HEK293 (cell line): Measurements from ENCODE around the gene BNC1.
A peak's percentile ranks its signal among the peaks of the same experiment; 100 is the strongest.

Source experiments
- CTCF ChIA-PET: fragments of 350-600 bp; formaldehyde crosslinking; extraction: SDS; loops from one replicate; lab custom pipeline; 2021; ENCODE audit warnings: antibody characterized with exemption; lab: Yijun Ruan, JAX
- POLR2A ChIA-PET: fragments of 300-600 bp; formaldehyde crosslinking; extraction: SDS; loops from one replicate; lab custom pipeline; 2020; ENCODE audit warnings: antibody characterized with exemption, inconsistent platforms; lab: Yijun Ruan, JAX
- H3K27ac ChIP-seq: fragments of 200-500 bp; sonication (Bioruptor generic); 2 replicates; pipeline ENCODE4 v1.5.1; 2014; ENCODE audit warnings: low read depth, low read length, control low read depth, inconsistent platforms; ENCODE audit errors: extremely low read depth
- H3K36me3 ChIP-seq, 2 experiments: fragments of 200-500 bp in 1 of 2; sonication (Bioruptor generic) in 1 of 2; 1 replicate in 1 of 2; 2 replicates in 1 of 2; pipeline ENCODE4 v1.5.1; 2014 to 2017; ENCODE audit warnings: inconsistent platforms in 2 of 2, low read length in 2 of 2; ENCODE audit not compliant: control insufficient read depth in 2 of 2, insufficient read depth in 1 of 2
- H3K4me1 ChIP-seq: fragments of 200-500 bp; sonication (Bioruptor generic); 2 replicates; pipeline ENCODE4 v1.5.1; 2014; ENCODE audit warnings: mild to moderate bottlenecking, low read length, inconsistent platforms; ENCODE audit not compliant: control insufficient read depth, insufficient read depth
- H3K4me3 ChIP-seq: 2 replicates; pipeline ENCODE4 v1.5.1; 2011; ENCODE audit warnings: low read depth, mild to moderate bottlenecking, control low read depth, low read length, moderate library complexity
- H3K9me3 ChIP-seq: fragments of 200-500 bp; sonication (Bioruptor generic); 2 replicates; pipeline ENCODE4 v1.5.1; 2014; ENCODE audit warnings: low read depth, low read length, inconsistent platforms; ENCODE audit not compliant: control insufficient read depth, insufficient read depth
- GLI2 ChIP-seq: fragments of 450-650 bp; formaldehyde crosslinking; IDR thresholded peaks from 2 replicates; pipeline ENCODE4; 2017; ENCODE audit warnings: missing biosample characterization, missing genetic modification characterization, low read depth, borderline replicate concordance
- ZBTB1 ChIP-seq: fragments of 450-650 bp; formaldehyde crosslinking; IDR thresholded peaks from 2 replicates; pipeline ENCODE4 v1.5.1; 2016; ENCODE audit warnings: missing biosample characterization, missing genetic modification characterization
- ZBTB20 ChIP-seq: fragments of 450-650 bp; formaldehyde crosslinking; IDR thresholded peaks from 2 replicates; pipeline ENCODE4 v1.5.1; 2016; ENCODE audit warnings: missing biosample characterization, missing genetic modification characterization
- ZEB2 ChIP-seq: fragments of 450-650 bp; formaldehyde crosslinking; IDR thresholded peaks from 2 replicates; pipeline ENCODE4 v1.5.1; 2016; ENCODE audit warnings: missing biosample characterization, missing genetic modification characterization
- ZNF114 ChIP-seq: fragments of 450-650 bp; formaldehyde crosslinking; IDR thresholded peaks from 2 replicates; pipeline ENCODE4 v1.5.0; 2017; ENCODE audit warnings: missing biosample characterization, missing genetic modification characterization
- ZNF146 ChIP-seq: fragments of 450-650 bp; formaldehyde crosslinking; IDR thresholded peaks from 2 replicates; pipeline ENCODE4 v1.5.1; 2016; ENCODE audit warnings: missing biosample characterization, missing genetic modification characterization
- ZNF214 ChIP-seq: fragments of 450-650 bp; formaldehyde crosslinking; IDR thresholded peaks from 2 replicates; pipeline ENCODE4 v1.5.1; 2017; ENCODE audit warnings: missing biosample characterization, mild to moderate bottlenecking, missing genetic modification characterization, borderline replicate concordance
- ZNF274 ChIP-seq, 2 experiments: fragments of 200-500 bp in 1 of 2; fragments of 450-650 bp in 1 of 2; sonication (Bioruptor generic) in 1 of 2; formaldehyde crosslinking in 1 of 2; IDR thresholded peaks; 2 replicates each; pipeline versions ENCODE4 v1.5.1 to v1.6.1; 2014 to 2016; ENCODE audit warnings: borderline replicate concordance in 1 of 2, inconsistent platforms in 1 of 2, low read length in 1 of 2, missing biosample characterization in 1 of 2, missing genetic modification characterization in 1 of 2
- ZNF280D ChIP-seq: fragments of 450-650 bp; formaldehyde crosslinking; IDR thresholded peaks from 2 replicates; pipeline ENCODE4 v1.5.1; 2016; ENCODE audit warnings: missing biosample characterization, missing genetic modification characterization
- ZNF302 ChIP-seq: fragments of 450-650 bp; formaldehyde crosslinking; IDR thresholded peaks from 2 replicates; pipeline ENCODE4 v1.5.1; 2016; ENCODE audit warnings: missing biosample characterization, missing genetic modification characterization, low read depth
- ZNF366 ChIP-seq: fragments of 450-650 bp; formaldehyde crosslinking; conservative IDR thresholded peaks from 2 replicates; pipeline ENCODE4 v1.5.1; 2016; ENCODE audit warnings: missing biosample characterization, missing genetic modification characterization
- ZNF473 ChIP-seq: fragments of 450-650 bp; formaldehyde crosslinking; IDR thresholded peaks from 2 replicates; pipeline ENCODE4 v1.5.1; 2017; ENCODE audit warnings: missing biosample characterization, missing genetic modification characterization
- ZNF529 ChIP-seq: fragments of 450-650 bp; formaldehyde crosslinking; IDR thresholded peaks from 2 replicates; pipeline ENCODE4 v1.5.1; 2017; ENCODE audit warnings: missing genetic modification characterization, missing biosample characterization; ENCODE audit not compliant: insufficient replicate concordance
- ZNF76 ChIP-seq: fragments of 450-650 bp; formaldehyde crosslinking; IDR thresholded peaks from 2 replicates; pipeline ENCODE4; 2016; ENCODE audit warnings: low read depth, missing biosample characterization, missing genetic modification characterization, borderline replicate concordance
- ZNF768 ChIP-seq: fragments of 450-650 bp; formaldehyde crosslinking; IDR thresholded peaks from 2 replicates; pipeline ENCODE4 v1.5.1; 2018; ENCODE audit warnings: missing biosample characterization, mild to moderate bottlenecking, missing genetic modification characterization
- ZNF785 ChIP-seq: fragments of 450-650 bp; formaldehyde crosslinking; IDR thresholded peaks from 2 replicates; pipeline ENCODE4 v1.5.1; 2016; ENCODE audit warnings: missing biosample characterization, missing genetic modification characterization
- ZNF837 ChIP-seq: fragments of 450-650 bp; formaldehyde crosslinking; IDR thresholded peaks from 2 replicates; pipeline ENCODE4 v1.5.1; 2016; ENCODE audit warnings: missing biosample characterization, missing genetic modification characterization
- ZSCAN18 ChIP-seq: fragments of 450-650 bp; formaldehyde crosslinking; IDR thresholded peaks from 2 replicates; pipeline ENCODE4 v1.5.1; 2016; ENCODE audit warnings: missing biosample characterization, missing genetic modification characterization
- ZSCAN23 ChIP-seq: fragments of 450-650 bp; formaldehyde crosslinking; IDR thresholded peaks from 2 replicates; pipeline ENCODE4 v1.5.1; 2016; ENCODE audit warnings: missing biosample characterization, missing genetic modification characterization
- ZSCAN4 ChIP-seq: fragments of 450-650 bp; formaldehyde crosslinking; IDR thresholded peaks from 2 replicates; pipeline ENCODE4 v1.5.1; 2017; ENCODE audit warnings: missing biosample characterization, missing genetic modification characterization
- TF ChIP-seq, protein P1 (sequence below): fragments of 450-650 bp; formaldehyde crosslinking; IDR thresholded peaks from 2 replicates; pipeline ENCODE4 v1.5.1; 2017; ENCODE audit warnings: missing biosample characterization, missing genetic modification characterization

The BNC1 gene

GRCh38 chr15:83284559-83285283, at the start of gene BNC1:
Gene BNC1, minus strand, starts transcription at chr15:83284664. Its CDS starts 36 bp downstream, at chr15:83284628.
- CTCF ChIA-PET = interaction anchor here (0.7 to 0.8 kb wide), 2 partner anchors 11 to 107 kb away, joined by 4 read pairs; no protein-coding TSS in a partner anchor
- no peaks in the 10 kb centered on the region for H3K9me3 ChIP-seq
- H3K4me3 ChIP-seq = peak within 1 kb of the TSS; percentile 48
- peak within 1 kb of the TSS; percentile 39; the same call in 1 of the 2 replicates for H3K27ac ChIP-seq
- no peaks in the 10 kb centered on the region for H3K4me1 ChIP-seq
- TF ChIP-seq ZNF473 (tag by site-specific recombination) (no peak), ZSCAN4 (0 out of 2 replicates have a peak, but pooled peaks have one; percentile 11)
- TF ChIP-seq, all 188 proteins: peak for 1
- H3K36me3 ChIP-seq = no peaks in the 10 kb centered on the region
- POLR2A ChIA-PET = no interaction called here

DNA sequence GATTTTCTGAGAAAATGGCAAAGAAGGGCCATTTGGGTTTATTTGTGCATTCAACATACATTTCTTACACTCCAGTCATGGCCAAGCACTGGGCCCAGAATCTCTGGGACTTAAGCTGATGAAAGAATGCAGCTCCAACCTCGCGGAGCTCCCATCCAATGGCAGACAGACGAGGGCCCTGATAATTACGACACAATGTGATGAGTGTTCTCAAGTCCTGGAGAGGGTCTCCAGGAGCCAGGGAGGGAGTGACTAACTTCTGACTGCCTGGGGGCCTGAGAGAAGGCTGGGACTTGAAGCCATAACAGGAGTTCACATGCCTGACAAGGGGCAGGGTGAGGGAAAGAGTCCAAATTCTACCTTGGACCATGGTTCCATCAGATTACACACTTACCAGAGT, 42.6 kb upstream of the BNC1 start:
- no peak overlapping the region for H3K27ac ChIP-seq
- H3K4me1 ChIP-seq = no peaks in the 10 kb centered on the region
- H3K36me3 ChIP-seq = no peaks in the 10 kb centered on the region
- no peaks in the 10 kb centered on the region for H3K9me3 ChIP-seq
- no peak overlapping the region for H3K4me3 ChIP-seq
- ChIA-PET CTCF (no interaction called here), POLR2A (no interaction called here)
- TF ChIP-seq ZNF114 (tag by site-specific recombination) (no peak), ZNF280D (no peak), ZNF529 (tag by site-specific recombination) (no peak), ZBTB20 (tag by site-specific recombination) (no peak), ZNF214 (tag by site-specific recombination) (no peak), ZEB2 (tag by site-specific recombination) (no peak), ZNF274 (IDR thresholded peaks at IDR 0.05; ENCODE audit: low read length) (no peak), ZNF274 (tag by site-specific recombination; IDR thresholded peaks at IDR 0.05; ENCODE audit: borderline replicate concordance) (no peak), ZBTB1 (no peak), ZNF76 (tag by site-specific recombination) (no peak), ZNF302 (tag by site-specific recombination) (no peak), ZNF837 (tag by site-specific recombination) (no peak), ZNF146 (tag by site-specific recombination) (no peak), ZSCAN18 (no peak), ZNF768 (tag by site-specific recombination) (no peak), ZNF366 (tag by site-specific recombination) (no peak), ZSCAN23 (tag by site-specific recombination) (no peak), GLI2 (no peak), ZNF785 (no peak)
- TF ChIP-seq, protein P1, sequence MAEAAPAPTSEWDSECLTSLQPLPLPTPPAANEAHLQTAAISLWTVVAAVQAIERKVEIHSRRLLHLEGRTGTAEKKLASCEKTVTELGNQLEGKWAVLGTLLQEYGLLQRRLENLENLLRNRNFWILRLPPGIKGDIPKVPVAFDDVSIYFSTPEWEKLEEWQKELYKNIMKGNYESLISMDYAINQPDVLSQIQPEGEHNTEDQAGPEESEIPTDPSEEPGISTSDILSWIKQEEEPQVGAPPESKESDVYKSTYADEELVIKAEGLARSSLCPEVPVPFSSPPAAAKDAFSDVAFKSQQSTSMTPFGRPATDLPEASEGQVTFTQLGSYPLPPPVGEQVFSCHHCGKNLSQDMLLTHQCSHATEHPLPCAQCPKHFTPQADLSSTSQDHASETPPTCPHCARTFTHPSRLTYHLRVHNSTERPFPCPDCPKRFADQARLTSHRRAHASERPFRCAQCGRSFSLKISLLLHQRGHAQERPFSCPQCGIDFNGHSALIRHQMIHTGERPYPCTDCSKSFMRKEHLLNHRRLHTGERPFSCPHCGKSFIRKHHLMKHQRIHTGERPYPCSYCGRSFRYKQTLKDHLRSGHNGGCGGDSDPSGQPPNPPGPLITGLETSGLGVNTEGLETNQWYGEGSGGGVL (tag by site-specific recombination) = no peak
